Raji (cell line): ENCODE results near the gene PRRT1.

Experiments
- POLR2A ChIP-seq: IDR thresholded peaks from 2 replicates; pipeline ENCODE4 v1.6.1; 2011; ENCODE audit warnings: low read depth, low read length, control low read depth; ENCODE audit not compliant: insufficient read depth

The PRRT1 gene

DNA sequence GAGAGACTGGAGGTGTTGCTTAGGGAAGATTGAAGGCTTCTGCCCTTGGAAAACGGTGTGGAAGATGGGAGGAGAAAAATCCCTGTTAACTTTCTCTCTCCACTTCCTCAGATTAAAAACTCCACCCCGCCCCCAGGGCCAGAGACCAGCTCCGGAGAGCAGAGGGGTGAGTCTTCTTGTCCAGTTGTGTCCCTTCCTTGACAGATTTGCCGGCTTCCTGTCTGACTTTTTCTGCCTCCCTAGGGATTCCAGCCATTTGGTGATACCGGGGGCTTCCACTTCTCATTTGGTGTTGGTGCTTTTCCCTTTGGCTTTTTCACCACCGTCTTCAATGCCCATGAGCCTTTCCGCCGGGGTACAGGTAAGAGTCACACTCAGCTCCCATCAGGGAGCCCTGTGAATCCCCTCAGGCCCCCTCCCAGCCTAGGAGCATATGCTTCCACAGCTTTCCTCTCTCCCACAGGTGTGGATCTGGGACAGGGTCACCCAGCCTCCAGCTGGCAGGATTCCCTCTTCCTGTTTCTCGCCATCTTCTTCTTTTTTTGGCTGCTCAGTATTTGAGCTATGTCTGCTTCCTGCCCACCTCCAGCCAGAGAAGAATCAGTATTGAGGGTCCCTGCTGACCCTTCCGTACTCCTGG, 28.1 kb upstream of the PRRT1 start:
- no peak for TF ChIP-seq POLR2A

DNA sequence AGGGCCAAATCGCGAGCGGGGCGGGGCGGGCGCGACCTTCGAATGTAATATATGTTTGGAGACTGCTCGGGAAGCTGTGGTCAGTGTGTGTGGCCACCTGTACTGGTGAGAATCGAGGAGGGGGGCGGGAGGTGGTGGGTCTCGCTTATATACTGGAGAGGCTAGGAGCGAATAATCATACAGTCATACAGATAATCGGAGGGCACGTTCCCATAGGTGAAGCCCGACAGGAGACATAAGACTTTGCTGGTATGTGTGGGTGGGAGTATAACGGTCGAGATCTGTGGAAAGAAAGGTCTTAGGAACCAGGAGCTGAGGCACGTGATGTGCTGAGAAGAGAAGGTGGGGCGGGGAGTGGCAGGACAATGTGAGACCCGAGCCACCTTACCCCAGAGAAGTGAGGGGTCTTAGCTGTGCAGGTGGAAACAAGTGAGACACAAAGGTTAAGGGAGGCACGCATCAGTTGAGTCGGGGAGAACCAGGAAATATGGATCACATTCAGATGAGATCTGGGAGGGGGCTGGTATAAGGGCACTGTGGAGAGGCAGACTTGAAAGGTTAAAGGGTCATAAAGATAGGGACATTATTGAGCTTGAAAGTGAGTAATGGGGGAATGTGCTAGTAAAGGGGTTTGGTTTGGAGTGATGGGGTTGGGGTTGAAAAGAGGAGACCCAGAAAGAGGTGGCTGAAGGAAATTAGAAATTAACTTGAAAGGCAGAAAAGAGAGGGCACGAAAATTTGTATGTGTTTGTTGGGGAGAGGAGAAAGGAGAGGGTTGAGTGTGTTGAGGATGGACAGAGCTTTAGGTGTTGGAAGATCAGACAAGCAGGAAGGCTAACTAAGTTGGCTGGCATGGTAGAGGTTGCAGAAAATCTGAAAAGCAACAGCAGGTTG, 27.1 kb upstream of the PRRT1 start:
- TF ChIP-seq POLR2A: peak; percentile 45; the same call in 1 of the 2 replicates

DNA sequence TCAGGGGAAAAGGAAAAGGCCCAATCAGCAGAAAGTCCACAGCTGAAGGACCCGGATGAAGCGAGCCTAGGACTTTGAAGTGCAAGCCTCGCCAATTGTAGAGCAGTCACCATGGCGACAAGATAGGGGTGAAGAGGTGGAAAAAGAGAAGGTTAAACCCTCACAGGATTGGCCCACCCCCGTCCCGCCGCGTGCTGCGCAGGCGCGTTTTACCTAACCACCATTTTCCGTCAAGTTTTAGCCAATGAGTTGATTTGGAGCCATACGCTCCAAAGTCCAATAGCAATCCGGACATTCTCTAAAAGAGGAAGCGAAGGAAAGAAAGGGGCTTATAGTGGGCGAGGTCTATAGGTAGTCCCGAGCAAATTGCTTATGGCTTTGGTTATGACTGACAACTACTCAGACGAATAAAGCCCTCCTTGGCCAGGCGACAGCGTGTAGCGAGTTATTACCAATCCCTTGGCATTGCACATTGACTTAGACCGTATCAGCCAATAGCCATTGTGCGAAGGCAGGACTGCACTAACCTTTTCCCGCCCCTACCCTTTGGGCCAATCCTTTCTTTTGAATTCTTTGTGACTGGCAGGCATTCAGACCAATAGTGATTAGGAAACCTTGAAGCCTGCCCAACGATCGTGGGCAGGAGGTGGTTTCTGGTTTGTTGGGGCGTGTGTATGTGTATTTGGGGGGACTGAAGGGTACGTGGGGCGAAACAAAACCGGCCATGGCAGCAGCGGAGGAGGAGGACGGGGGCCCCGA, 26.2 kb upstream of the PRRT1 start, which contains the start of gene RNF5:
TSS of gene RNF5 (plus strand) at position 618 of the 759 bp plus-strand sequence. CDS start at position 725, 107 bp downstream.
- TF ChIP-seq POLR2A: no peak

DNA sequence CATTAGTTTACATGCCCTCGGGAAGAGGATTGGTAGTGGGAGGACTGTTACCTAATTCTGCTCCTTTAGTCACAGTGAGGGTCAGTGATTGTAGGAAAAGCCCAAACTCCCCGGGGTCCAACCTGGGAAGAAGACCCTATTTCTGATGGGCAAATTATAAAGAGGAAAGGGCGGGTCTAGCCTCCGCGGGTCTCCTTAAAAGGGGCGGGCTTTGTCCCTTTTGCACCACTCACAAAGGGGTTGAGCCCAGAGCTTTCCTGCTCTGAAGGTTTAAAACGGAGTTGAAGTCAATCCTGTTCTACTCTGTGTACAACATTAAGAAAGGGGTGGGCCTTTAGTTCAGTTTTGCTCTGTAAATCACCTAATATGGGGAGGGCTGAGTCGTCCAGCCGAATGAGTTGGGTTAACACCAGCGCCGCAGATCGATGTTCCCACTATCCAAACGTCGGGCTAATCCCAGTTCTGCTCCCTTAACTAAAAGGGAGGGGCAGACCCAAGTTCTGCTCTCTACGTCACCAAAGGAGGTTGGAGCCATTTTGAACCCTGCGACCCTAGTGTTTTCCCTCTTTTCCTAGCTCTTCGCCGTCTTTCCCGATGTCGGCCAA, 25.5 kb upstream of the PRRT1 start:
- peak; percentile 69 for TF ChIP-seq POLR2A

DNA sequence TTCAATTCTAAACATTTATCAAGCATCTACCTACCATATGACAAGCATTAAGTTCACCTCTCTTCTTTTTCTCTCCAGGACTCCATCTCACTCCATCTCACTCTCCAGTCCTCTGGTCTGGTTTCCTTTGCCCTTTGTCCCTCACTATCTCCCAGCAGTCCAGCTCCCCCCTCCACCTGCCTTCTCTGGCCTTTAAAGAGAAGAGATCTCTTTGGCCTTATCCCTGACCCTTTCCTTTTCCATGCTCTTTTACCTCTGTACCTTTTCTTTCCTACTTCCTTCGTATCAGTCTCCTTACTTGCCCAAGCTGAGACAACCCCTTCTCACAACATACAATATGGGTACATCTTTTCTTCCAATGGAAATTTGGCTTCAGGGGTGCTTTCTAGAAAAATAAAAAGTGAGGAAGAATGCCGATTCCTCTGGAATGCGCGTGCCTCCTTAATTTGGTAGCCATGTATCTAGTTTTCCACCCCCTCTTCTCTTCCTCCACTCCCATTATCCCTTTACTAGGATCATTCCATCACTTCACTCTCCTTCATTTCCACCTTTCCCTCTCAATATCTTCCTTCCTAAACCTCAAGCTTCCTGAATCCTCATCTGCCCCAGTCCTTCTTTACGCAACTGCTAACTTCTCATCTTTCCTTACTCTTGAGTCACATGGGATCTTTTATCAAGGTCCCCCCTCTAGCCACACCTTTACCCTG, 24.9 kb upstream of the PRRT1 start:
- TF ChIP-seq POLR2A: no peak

DNA sequence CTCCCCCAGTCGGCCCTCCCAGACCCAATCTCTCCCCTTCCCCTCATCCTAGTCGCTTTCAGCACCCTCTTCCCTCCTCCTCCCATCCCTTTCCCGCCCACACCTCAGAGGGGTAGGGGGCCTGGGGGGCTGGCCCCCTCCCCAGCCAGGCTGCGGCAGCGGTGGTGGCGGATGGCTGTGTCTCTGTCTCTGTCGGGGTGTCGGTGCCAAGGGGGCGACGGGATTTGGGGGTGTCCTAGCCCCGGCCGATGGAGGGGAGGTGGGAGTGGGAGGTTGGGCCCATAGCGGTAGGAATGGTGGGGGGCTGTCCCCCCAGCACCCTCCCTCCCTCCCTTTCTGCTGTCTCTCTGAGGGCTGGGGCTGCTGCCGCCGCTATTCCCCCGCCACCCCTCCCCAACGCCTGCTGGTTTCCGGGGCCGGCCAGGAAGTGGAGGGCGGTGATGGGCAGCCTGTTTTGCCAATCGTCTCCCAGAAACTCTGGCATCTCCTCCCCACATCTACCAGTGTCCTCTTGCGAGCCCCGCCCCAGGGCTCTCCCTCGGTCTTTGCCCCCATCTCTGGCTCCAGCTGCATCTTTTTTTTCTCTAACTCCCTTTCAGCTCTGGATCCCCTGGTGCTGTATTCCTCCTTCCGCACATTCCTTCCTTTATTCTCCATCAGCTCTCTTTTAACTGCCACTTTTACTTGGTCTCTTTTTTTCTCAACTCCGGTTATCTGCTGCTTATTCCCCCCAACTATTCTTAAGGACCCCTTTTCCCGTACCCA, 24.2 kb upstream of the PRRT1 start, which contains the start of gene AGPAT1:
TSS of gene AGPAT1 (minus strand) at position 374 of the 765 bp plus-strand sequence. CDS start 4,588 bp downstream, outside the sequence.
- TF ChIP-seq POLR2A: peak; percentile 84

DNA sequence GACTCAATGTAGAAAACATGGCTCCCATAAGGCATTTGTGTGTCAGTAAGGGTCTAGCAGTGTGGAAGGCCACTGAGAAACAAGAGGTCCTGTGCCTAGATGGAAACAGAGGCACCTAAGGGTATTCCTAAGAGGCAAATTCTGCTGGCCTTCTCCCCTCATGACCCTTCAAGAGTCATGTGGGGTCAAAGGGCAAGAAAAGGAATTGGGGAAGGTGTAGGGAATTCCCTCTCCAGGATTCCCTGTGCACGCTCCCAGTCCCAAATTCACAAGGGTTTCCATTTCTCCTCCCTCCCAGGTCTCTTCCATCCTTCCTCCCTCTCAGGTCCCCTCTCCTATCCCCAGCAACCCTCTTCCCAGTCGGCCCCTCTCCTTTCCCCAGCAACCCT, 23.6 kb upstream of the PRRT1 start:
- no peak for TF ChIP-seq POLR2A

DNA sequence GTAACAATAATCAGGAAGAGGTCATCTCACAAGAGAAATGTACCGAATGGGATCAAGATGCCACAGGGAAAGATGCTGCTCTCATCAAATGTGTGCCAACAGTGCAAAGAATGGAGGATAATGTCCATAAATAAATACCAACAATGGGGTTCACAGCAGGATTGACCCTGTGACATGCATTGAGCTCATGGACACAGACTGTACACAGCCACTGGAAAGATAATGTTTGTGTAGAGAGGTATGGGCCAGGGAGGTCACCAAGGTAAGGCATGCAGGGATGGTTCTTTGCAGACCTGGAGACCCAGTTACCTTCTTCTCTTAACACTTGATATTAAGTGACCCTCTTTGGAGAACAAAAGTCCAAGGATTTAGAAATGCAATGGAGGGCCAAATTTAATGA, 22.7 kb upstream of the PRRT1 start:
- TF ChIP-seq POLR2A: no peak

DNA sequence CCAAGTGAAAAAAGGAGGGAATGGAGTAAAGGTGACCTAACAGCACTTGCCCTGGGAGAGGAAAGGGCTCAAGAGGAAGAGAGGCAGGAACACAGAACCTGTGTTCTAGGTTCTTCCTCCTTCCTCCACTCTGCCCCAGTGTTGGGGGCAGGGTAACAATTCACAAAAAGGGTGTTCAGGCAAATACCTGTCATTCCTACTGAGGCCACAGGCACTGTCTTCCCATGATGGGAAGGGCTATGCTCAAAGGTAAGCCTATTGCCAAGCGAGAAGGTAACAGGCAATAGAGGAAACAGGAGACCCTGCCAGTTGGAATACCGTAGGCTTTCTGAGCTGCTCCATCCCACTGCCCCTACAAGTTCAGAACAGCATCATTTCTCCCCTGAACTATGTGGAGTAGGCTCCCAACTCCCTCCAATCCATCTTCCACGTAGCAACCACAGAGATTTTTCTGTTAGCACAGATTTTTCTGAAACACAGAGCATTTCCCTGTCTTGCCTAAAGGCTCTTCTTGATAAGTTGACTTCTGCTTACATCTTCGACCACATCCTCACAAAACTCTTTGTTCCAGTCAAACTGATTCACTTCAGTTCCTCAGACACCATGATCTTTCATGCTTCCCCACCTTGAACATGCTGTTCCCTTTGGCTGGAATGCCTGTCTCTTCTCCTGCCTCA, 21.4 kb upstream of the PRRT1 start:
- TF ChIP-seq POLR2A: no peak

DNA sequence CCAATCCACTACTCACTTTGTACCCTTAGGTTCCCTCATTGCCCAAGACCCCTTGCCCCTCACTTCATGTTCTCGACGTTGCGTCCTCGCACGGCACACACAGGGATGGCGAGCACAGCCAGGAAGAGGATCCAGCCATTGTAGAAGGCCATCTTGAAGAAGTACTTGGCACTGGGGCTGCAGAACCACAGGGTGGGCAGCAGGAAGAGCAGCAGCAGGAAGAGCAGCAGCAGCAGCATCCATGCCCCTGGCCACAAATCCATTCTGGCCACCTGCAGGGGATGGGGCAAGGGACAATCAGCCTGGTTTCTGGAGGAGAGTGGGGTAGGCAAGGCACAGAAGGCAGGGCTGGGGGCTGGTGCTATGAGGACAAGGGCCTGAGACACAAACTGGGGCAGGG, 19.5 kb upstream of the PRRT1 start:
- TF ChIP-seq POLR2A: no peak

DNA sequence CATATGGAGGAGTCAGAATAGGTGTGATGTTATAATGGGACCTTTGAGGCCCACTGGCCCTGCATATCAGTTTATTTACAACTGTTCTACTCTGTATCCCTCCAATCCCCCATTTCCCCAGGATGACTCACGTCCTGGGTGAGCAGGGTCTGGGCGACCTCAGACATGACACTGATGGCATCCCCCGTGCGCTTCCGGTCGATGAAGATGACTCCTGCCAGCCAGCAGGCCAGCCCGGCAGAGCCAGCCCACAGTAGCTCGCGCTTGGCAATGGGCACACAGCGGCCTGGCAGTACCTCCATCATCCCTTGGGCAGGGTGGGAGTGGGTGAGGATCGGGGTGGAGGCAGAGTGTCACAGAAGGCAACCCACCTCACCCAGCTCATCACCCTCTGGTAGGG, 18.6 kb upstream of the PRRT1 start:
- no peak for TF ChIP-seq POLR2A

DNA sequence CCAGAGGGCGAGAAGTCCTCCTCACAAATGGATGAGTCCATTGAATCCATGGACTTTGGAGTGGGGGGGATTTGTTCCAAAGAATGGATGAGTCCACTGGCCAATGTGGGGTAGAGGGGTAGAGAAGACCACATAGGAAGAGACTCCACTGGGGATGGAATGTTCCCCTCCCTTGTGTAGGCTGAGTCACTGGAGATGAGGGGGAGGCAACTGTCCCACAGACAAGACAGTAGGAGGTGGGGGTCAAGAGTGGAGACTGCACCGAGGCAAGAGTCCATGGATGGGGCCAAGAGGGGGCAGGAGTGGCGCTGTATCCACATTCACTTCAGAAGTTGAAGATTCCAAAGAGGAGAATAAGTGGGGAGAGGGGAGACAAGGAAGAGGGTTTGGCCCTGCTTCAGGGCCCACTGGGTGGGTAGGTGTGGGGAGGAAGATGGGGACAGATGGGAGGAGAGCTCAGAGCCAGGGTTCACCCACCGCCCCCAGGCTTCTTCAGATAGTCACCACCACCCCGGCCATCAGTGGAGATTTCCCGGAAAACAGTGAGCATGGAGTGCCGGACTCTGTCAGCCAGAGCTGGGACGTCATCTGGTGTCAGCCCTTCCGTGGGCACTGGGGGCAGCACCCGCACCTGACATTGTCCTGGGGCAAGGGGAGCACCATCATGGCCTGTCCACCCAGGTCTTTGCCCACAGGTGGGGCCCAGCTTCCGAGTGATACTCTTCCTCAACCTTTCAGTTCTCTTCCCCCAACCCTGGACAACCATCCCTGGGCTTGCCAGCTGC, 17.3 kb upstream of the PRRT1 start:
- no peak for TF ChIP-seq POLR2A
